COLO668 (cell line): ENCODE data around the gene SUFU.
"Not testable (repeated sequence)": the region's sequence is repeated elsewhere in the genome, so short reads cannot be mapped to it uniquely, and the experiment has no call there.

ENCODE experiments used
- DNase-seq: peaks from one replicate; lab custom pipeline; 2025; ENCODE audit not compliant: unreplicated experiment; lab: John Stamatoyannopoulos, UW

The SUFU gene

GRCh38 chr10:102503264-102504178 lies at the start of gene SUFU:
Gene SUFU, plus strand, starts transcription at chr10:102503972. Its CDS starts 181 bp downstream, at chr10:102504153.
- DNase-seq, result peak; percentile 96

GRCh38 chr10:102454662-102455487 lies 48.9 kb upstream of the SUFU start:
- not testable (repeated sequence) for DNase-seq

GRCh38 chr10:102455893-102456471 lies 47.8 kb upstream of the SUFU start:
- no peak for DNase-seq

GRCh38 chr10:102457591-102458150 lies 46.1 kb upstream of the SUFU start:
- DNase-seq, result no peak

- no peak for DNase-seq
These were observed 45.1 kb upstream of the SUFU start for GRCh38 chr10:102458656-102459055.

GRCh38 chr10:102460836-102461186 lies 43.0 kb upstream of the SUFU start:
- no peak for DNase-seq

- DNase-seq, result peak; percentile 96
These were observed 42.4 kb upstream of the SUFU start for GRCh38 chr10:102461187-102462054.

- DNase-seq, result peak; percentile 17
These were observed 41.2 kb upstream of the SUFU start for GRCh38 chr10:102462512-102463054.

GRCh38 chr10:102463983-102464382 lies 39.8 kb upstream of the SUFU start:
- no peak for DNase-seq

GRCh38 chr10:102465466-102465865 lies 38.3 kb upstream of the SUFU start:
- DNase-seq, result no peak

- DNase-seq, result no peak
These were observed 36.5 kb upstream of the SUFU start for GRCh38 chr10:102467318-102467717.

GRCh38 chr10:102467971-102468438 lies 35.8 kb upstream of the SUFU start:
- no peak for DNase-seq

GRCh38 chr10:102468683-102469082 lies 35.1 kb upstream of the SUFU start:
- DNase-seq, result no peak

- DNase-seq, result no peak
These were observed 32.9 kb upstream of the SUFU start for GRCh38 chr10:102470579-102471546.

GRCh38 chr10:102473445-102474331 lies 30.1 kb upstream of the SUFU start:
- no peak for DNase-seq

GRCh38 chr10:102475451-102476040 lies 28.2 kb upstream of the SUFU start:
- DNase-seq, result no peak

- no peak for DNase-seq
These were observed 27.2 kb upstream of the SUFU start for GRCh38 chr10:102476466-102477141.
